ENCODE measurements around the gene CCDC88C.

DNA sequence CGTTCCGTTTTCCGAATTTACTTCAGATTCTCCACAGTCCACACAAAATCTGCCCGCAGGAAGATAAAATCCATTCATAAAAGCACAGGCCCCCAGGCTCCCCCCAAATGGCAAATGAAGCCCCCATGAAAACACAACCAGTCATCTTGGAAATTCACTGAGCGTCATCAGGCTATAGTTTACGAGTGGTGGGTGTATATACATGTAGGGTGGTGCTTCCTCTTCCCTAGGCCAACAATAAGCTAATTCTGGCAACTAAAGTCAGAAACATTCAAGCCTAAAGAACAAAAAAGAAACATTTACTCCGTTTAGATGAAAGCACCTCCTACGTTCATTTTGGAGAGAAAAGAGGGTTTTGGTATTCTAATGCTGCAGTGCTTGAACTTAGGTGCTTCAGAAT lies 179.0 kb downstream of the CCDC88C start:
- TF ChIP-seq, protein P1, sequence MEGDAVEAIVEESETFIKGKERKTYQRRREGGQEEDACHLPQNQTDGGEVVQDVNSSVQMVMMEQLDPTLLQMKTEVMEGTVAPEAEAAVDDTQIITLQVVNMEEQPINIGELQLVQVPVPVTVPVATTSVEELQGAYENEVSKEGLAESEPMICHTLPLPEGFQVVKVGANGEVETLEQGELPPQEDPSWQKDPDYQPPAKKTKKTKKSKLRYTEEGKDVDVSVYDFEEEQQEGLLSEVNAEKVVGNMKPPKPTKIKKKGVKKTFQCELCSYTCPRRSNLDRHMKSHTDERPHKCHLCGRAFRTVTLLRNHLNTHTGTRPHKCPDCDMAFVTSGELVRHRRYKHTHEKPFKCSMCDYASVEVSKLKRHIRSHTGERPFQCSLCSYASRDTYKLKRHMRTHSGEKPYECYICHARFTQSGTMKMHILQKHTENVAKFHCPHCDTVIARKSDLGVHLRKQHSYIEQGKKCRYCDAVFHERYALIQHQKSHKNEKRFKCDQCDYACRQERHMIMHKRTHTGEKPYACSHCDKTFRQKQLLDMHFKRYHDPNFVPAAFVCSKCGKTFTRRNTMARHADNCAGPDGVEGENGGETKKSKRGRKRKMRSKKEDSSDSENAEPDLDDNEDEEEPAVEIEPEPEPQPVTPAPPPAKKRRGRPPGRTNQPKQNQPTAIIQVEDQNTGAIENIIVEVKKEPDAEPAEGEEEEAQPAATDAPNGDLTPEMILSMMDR (IDR thresholded peaks at IDR 0.05): no peak
- TF ChIP-seq POLR2A (IDR thresholded peaks at IDR 0.05): no peak
